HEK293 (cell line): ENCODE data around the gene SAMD4A.

ENCODE experiments used
- YY1 ChIP-seq: fragments of 450-650 bp; formaldehyde crosslinking; IDR thresholded peaks from 2 replicates; pipeline ENCODE4 v1.5.1; 2018; ENCODE audit warnings: missing biosample characterization, missing genetic modification characterization
- ZBTB7A ChIP-seq: fragments of 450-650 bp; formaldehyde crosslinking; IDR thresholded peaks from 2 replicates; pipeline ENCODE4 v1.5.1; 2016; ENCODE audit warnings: low read depth, missing biosample characterization, missing genetic modification characterization
- ZFP37 ChIP-seq: fragments of 450-650 bp; formaldehyde crosslinking; IDR thresholded peaks from 2 replicates; pipeline ENCODE4 v1.5.1; 2016; ENCODE audit warnings: missing biosample characterization, missing genetic modification characterization
- ZNF658 ChIP-seq: fragments of 450-650 bp; formaldehyde crosslinking; IDR thresholded peaks from 2 replicates; pipeline ENCODE4; 2016; ENCODE audit warnings: missing biosample characterization, missing genetic modification characterization
- ZNF670 ChIP-seq: fragments of 450-650 bp; formaldehyde crosslinking; IDR thresholded peaks from 2 replicates; pipeline ENCODE4 v1.5.1; 2016; ENCODE audit warnings: missing biosample characterization, missing genetic modification characterization, low read depth
- ZNF792 ChIP-seq: fragments of 450-650 bp; formaldehyde crosslinking; IDR thresholded peaks from 2 replicates; pipeline ENCODE4 v1.5.1; 2016; ENCODE audit warnings: missing biosample characterization, missing genetic modification characterization
- TF ChIP-seq, protein P1 (sequence below): fragments of 450-650 bp; formaldehyde crosslinking; IDR thresholded peaks from 2 replicates; pipeline ENCODE4 v1.5.1; 2016; ENCODE audit warnings: missing biosample characterization, missing genetic modification characterization

DNA sequence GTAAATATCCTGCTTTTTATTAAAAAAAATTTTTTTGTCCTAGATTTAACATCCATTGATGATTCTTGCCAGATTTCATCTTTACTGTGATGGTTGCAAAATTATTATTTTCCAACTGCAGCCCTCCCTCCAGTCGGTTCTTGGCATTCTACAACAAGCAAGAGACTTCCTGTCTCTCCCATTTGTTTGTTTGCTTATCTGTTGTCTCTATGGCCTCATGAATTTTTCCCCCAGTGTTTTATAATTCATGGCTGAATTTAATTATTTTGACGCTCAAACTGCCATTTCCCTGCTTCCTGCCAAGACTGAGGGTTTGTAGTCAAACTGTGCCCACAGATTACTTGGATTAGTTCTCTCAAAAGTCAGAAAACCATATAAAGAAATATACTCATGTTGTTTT, 31.3 kb upstream of the SAMD4A start:
- TF ChIP-seq ZNF658 (tag by site-specific recombination) (no peak), ZFP37 (tag by site-specific recombination) (no peak), ZNF670 (tag by site-specific recombination) (no peak), ZBTB7A (no peak), ZNF792 (tag by site-specific recombination) (no peak), YY1 (tag by site-specific recombination) (no peak)
- TF ChIP-seq, protein P1, sequence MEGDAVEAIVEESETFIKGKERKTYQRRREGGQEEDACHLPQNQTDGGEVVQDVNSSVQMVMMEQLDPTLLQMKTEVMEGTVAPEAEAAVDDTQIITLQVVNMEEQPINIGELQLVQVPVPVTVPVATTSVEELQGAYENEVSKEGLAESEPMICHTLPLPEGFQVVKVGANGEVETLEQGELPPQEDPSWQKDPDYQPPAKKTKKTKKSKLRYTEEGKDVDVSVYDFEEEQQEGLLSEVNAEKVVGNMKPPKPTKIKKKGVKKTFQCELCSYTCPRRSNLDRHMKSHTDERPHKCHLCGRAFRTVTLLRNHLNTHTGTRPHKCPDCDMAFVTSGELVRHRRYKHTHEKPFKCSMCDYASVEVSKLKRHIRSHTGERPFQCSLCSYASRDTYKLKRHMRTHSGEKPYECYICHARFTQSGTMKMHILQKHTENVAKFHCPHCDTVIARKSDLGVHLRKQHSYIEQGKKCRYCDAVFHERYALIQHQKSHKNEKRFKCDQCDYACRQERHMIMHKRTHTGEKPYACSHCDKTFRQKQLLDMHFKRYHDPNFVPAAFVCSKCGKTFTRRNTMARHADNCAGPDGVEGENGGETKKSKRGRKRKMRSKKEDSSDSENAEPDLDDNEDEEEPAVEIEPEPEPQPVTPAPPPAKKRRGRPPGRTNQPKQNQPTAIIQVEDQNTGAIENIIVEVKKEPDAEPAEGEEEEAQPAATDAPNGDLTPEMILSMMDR (tag by site-specific recombination): no peak
